T-helper 1 cell (primary cell): ENCODE data around the gene ZNF597.

Source experiments
- DNase-seq, 5 donors: peaks; one replicate each; pipeline ENCODE4 v3.0.0-alpha.2; 2012 to 2020

The ZNF597 gene

DNA sequence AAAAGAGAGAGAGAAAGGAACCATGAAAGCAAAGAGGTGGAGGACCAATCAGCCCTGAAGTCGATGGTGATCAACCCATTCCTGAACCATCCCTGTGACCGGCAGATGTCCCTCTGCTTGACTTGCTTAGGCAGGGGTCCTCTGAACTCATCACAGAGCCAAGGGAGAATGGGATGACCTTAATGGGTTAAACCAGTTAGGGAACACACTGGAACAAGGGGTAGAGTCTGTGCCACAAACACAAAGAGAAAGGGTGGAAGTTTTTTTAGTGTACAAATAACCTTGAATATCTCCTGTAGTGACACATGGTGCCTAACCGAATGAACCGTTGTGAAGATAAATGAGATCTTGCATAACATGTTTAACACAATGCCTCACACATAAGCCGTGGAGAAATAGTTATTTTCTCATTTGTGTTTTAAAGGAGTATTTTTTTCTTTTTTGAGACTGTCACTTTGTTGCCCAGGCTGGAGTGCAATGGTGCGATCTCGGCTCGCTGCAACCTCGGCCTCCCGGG is 11.4 kb upstream of the ZNF597 start:
- DNase-seq = no peak

DNA sequence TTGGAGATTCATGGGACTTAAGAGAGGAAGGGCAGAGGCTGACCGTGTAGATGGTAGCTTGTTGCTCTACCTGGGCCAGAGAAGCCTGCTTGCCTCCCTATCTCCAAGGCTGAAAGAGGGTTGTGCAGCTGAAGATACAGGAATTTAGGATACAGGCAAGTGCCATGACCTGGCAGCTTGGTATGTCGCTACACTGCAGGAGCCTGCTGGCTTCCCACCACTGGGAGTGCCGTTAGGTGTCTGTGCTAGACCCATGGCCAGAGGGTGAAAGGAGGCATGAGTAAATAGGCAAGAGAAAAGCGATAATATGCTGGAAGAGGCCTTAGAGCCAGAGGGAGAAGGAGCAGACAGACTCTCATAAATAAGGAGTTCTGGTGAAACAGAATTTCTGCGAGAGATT is 10.8 kb upstream of the ZNF597 start:
- DNase-seq = no peak

DNA sequence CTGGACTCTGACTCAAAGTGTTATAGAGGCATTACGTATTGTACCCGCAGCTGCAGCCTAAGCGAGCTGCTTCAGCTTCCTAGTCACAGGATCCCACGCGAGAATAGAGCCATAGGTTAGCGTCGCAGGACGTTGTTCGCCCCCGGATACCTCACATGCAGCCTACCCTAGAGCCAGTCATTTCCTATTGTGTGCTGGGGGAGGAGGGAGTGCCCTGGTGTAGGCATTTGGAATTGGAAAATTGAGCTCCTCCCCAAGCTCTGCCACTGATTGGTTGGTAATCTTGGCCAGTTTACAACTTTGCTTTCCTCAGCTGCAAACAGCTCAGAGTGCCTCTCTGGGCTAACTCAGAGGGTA is 706 bp upstream of the ZNF597 start:
- peak in 3 of 5 donors; percentile 15 to 64 (median 26) for DNase-seq

GRCh38 chr16:3439637-3440036 is 3.7 kb downstream of the ZNF597 start:
- DNase-seq = no peak

GRCh38 chr16:3434373-3434772 is 8.9 kb downstream of the ZNF597 start:
- no peak for DNase-seq

- peak; percentile 10 to 73 (median 22) for DNase-seq
Measured at GRCh38 chr16:3431779-3432219, 11.5 kb downstream of the ZNF597 start.

DNA sequence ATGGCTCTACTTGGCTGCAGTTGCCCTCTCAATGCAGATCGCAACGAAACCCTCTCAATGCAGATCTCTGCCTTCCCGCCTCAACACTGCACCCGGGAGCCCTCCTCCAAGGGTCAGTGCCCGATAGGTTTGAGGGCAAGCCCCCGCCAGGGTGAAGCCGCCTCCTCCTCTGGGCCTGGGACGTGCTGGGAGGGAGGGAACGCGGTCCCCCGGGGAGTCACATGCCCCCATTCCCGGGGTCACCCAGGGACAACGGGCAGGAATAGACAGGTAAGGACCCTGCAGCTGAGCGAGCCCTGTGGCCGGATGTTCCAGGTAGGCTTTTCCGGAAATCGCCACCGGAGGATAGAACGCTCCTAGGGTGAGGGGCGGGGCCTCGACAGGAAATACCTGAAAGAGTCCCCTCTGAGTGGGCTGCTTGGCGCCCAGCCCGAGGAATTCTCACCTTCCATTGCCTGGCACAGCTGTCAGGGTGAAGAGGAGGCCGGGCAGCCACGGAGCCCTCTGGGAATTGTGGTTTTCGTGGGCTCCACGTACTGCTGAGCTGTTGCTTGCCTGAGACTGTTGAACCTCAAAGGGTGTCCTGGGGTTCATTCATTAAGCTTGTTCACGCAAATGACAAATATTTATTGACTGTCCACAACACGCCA is 29.4 kb downstream of the ZNF597 start:
- DNase-seq = no peak

DNA sequence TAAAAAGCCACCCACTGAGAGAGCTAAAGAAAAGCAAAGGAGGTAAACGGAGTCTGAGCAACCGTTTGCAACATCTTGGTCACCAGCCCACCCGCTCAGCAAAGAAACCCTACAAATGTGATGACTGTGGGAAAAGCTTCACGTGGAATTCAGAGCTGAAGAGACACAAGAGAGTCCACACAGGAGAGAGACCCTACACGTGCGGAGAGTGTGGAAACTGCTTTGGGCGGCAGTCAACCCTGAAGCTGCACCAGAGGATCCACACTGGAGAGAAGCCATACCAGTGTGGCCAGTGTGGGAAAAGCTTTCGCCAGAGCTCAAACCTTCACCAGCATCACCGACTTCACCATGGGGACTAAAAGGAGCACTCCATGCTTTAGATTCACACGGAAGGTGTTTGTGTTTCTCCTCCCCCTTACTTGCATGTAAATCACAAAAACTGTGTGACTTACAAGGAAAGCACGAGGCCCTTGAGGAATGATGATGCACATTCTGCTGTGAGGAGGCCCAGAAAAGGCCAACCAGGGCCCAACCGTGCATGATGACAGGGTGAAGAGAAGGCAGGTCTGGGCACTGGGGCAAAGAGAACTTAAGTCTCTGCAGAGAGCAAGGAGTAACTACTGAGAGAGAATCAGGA is 34.6 kb downstream of the ZNF597 start:
- no peak for DNase-seq

- DNase-seq = no peak
Measured at GRCh38 chr16:3401719-3402397, 41.4 kb downstream of the ZNF597 start.

GRCh38 chr16:3400779-3401688 is 42.3 kb downstream of the ZNF597 start, which contains the start of the genes ZNF174 and ZSCAN32:
Gene ZNF174, plus strand, starts transcription at chr16:3401215. Its CDS starts 790 bp downstream, at chr16:3402005.
Gene ZSCAN32, minus strand, starts transcription at chr16:3401004. Its CDS starts 3,447 bp downstream, at chr16:3397557.
- DNase-seq = peak; percentile 95 to 100 (median 97)

DNA sequence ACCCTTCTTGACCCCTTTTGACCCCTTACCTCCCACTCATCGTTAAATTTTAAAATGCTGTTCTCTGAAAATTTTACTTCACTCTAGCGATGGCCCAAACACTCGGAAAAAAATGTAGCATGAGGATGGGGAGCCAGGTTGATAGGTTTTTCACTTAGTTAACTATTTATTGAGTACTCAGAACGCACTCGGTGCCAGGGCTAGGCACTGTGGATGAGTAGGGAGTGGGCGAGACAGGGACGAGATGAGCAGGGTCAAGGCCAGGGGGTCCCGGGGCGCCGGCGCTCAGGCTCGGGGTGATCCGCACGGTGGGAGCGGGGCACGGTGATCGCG is 42.9 kb downstream of the ZNF597 start:
- DNase-seq = no peak

- DNase-seq = no peak
Measured at GRCh38 chr16:3389663-3390338, 53.5 kb downstream of the ZNF597 start.

GRCh38 chr16:3388325-3388724 is 55.0 kb downstream of the ZNF597 start:
- DNase-seq = no peak

DNA sequence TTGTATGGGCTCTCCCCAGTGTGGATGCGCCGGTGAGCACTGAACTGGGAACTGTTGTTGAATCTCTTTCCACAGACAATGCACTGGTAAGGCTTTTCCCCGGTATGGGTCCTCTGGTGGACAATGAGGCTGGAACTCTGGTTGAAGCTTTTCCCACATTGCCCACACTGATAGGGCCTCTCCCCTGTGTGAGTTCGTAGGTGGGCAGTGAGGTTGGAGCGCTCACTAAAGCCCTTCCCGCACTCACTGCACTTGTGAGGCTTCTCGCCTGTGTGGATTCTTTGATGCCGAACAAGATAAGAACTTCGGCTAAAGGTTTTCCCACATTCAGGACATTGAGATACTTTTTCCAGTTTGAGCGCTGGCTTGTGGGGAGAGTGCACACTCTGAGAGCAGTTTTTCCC is 60.3 kb downstream of the ZNF597 start:
- no peak for DNase-seq
